Measurements from ENCODE around the gene SAMD1.

The SAMD1 gene

DNA sequence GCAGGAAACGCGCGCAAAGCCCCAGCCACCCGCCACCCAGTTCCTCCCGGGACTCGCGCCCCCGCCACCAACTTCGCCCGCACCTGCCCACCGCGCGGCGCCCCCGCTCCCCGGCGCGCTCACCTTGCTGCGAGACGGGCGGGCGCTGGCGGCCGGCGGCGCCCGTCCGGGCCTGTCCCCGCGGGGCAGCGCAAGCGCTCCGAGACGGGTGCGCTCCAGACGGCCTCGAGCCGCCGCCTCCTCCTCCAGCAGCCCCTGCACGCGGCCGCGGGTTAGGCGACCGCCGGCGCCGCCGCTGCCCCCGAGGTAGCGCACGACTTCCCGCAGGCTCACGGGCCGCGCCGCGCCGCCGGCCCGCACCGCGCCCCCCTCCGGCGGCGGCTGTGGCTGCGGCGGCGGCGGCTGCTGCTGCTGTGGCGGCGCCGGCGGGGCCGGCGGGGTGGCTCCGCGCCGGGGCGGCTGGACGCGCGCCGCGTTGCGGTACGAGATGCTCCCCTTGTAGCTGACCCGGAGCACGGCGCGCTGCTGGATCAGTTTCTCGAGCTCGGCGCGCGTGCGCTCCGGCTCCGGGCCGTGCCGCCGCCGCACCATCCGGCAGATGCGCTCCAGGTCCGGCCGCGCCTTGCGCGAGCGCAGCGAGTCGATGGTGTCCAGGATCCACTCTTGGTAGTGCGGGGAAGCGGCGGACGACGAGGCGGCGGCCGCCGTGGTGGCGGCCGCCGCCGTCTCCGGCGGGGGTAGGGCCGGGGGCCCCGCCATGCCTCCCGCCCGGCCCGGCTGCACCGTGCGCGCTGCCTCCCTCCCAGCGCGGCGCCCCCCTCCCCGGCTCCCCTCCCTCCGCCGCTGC lies 666 bp downstream of the SAMD1 start:
- peak; percentile 40 for DNase-seq (ENCODE audit: low read depth, low spot score)

DNA sequence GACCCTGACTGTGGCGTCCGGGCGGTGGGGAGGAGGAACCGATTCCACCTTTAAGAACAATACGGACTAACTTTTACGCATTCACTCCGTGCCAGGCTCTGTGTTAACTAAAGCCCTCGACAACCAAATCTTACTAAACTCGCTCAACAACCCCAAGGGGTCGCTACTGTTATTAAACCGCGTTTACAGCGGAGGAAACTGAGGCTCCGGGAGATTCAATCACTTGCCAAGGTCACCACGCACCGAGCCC lies 1.2 kb downstream of the SAMD1 start:
- DNase-seq (ENCODE audit: low read depth, low spot score): no peak

DNA sequence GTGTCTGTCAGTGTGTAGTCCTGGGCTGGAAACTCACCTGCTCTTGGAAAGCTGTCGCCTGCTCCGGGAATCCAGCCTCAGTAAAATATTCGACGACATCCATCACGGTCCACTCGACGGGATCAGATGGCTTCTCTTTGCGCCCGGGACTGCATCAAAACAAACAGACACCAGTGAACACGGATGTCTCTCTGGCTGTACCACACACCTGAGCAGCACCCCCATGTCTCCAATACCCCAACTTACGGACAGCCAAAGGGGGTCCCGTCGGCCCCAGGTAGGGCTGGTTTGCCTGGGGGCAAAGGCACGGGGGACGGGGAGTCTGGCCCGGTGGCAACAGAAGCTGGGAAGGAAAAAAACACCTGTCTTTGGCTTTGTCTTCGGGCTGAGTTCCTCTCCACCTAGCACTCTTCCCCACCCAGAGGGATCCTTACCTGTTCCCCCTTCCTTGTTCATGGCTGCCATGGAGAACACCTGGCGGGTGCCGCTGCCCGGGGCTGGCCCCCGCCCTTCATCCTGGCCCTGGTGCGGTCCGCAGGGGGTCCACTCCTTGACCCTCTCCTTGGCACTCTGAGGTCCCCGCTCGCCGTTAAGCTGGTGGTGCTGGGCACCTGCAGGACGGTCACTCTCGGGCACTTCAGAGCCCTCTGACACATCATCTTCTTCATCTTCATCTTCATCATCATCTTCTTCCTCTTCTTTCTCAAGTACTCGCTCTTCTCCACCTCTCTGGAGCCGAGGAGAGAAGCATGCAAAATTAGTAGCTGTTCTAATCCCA lies 1.7 kb downstream of the SAMD1 start:
- DNase-seq (ENCODE audit: low read depth, low spot score): no peak

DNA sequence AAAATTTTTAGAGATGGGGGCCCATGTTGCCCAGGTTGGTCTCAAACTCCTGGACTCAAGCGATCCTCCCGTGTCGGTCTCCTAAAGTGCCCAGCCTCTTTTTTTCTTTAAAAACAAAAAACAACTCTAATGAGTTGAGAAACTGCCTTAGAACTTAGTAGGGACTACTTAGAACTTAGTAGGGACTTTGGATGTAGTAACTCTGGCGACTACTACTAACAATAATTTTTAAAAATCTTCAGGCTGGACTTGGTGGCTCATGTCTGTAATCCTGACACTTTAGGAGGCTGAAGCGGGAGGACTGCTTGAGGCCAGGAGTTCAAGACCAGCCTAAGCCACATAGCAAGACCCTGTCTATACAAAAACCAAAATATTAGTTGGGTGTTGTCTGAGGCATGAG lies 4.5 kb downstream of the SAMD1 start:
- DNase-seq (ENCODE audit: low read depth, low spot score): no peak

DNA sequence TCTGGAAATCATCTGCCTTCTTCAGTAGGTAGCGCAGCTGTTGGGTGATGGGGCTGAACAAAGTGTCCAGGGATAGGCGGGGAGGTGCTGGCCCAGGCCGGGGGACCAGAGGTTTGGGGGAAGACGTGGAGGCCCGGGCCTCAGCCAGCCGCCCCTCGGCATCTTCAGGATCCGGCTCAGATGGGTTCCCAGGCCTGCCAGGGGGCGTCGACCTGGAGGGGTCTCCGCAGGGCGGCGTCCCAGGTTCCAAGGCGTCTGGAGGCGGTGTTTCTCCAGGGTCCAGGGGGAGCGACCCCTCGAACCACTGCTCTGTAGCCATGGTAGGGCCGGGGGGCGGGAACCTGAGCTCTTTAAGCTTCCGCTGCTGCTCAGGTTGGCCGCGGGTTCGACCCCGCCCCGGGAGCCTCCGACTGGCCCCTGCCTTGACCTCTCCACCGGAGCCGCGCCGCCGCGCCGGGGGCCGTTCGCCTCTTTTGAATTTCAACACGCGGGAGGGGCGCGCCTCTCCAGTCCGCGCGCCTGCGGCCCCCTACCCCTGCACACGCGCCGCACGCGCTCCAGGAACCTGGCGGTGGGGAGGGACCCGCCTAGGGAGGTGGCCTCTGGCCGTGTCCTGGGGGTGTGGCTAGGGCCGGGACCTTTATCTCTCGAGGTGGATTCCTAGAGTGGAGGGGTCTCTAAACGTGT lies 5.1 kb downstream of the SAMD1 start, which contains the start of gene C19orf67:
Gene C19orf67, minus strand, starts transcription at position 475 of the 687 bp plus-strand sequence. Its CDS starts 156 bp downstream, at position 319.
- peak; percentile 40 for DNase-seq (ENCODE audit: low read depth, low spot score)

DNA sequence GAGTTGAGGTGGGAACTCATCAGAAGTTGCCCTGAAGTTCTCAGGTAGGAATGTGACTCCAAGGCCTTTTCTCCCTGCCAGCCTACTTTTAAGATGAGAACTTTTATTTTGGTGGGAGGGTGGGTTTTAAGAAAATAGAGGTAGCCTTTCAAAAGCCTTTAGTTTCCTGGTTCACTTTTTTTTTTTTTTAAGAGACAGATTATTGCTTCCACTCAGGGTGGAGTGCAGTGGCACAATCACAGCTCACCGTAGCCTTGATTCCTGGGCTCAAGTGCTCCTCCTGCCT lies 7.9 kb downstream of the SAMD1 start:
- no peak for DNase-seq (ENCODE audit: low read depth, low spot score)

DNA sequence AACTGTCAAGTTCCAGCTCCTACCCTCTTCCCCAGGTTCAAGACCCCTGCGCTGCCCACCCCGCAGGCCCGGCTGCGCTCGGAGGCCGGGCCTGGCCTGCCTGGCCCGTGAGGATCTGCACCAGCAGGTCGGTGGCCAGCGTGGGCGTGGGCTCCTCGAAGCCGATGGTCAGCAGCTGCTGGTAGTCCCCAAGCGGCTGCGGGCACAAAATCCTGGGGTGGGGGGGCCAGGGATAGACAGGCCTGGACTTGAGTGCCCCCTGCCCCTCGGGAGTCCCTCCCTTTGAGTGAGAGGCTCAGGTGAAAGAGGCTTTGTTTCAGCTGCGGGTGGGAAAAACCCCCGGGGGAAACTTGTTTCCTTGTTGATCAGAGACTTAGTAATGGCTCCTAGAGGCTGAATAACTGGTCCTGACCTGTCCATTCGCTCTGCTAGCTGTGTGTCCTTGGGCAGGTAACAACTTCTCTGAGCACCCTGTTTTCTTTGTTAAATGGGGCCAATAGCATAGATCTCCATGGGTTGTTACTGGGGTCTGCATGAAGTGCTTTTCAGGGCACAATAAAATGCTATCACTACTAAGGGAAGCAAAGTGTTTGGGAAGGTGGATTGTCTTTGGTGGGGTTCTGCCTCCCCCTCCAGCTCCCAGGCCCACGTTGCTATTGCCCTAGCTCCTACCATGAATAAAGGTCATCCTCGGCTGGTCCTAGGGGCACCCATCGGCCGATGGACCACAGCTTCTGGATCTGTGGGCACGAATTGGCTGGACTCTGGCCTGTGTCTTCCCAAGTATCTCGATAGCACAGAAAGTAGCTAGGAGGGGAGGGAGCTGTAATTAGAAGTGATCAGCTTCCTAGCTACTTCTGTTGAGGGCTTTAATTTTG lies 8.5 kb downstream of the SAMD1 start:
- no peak for DNase-seq (ENCODE audit: low read depth, low spot score)

DNA sequence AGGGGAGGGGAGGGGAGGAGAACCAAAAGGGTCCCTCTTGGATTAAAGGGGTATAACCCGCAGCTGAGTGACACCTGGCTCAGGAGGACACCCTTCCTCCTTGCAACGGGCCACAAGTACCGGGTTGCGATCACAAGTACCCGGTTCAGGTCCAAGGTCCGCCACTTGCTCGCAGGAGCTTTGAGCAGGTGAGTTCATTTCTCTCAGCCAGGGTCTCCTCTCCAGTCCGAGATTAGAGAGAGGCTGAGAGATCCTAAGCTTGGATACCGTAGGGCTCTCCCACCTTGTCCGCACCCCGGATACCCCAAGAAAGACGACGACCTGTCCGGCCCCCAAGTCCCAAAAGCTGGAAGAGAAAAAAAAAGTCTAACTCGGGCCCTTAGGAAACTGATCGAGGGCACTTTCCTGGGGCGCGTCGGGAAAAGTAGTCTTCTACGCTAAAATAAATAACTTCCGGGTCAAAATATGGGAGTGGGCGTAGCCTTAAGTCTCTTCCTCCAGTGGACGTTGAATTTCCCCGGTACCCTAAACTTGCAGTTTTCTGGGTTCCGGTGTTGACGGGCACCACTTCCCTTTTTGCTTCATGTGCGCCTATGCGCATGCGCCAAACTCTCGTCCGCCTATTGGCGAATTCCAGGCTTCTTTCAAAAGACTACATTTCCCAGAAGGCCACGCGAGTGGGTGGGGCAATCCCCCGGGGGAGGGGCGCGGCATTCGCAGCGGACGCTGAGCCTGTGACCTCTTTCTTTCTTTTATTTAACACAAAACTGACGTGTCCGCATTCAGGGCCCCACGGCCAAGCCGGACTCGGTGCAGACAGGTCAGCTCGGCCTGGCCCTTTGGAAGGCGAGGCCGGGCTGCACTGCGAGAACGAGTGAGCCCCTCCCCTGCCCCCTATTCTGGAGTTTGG lies 9.4 kb downstream of the SAMD1 start:
- DNase-seq (ENCODE audit: low read depth, low spot score): peak; percentile 99

DNA sequence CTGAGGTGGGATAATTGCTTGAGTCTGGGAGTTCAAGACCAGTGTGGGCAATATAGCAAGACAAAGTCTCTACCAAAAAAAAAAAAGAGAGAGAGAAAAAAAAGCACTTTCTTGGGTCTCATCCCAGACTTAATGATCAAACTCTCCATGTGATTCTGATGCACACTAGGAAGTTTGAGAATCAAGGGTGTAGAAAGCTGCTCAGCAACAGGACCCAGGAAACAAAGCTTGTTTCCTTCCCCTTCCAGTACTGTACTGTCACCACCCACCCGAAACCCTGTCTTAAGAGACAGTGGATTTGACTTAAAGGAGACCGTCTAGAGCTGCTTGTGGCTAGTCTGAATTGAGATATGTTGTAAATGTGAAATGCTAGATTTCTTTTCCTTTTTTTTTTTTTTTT lies 12.1 kb downstream of the SAMD1 start:
- no peak for DNase-seq (ENCODE audit: low read depth, low spot score)

DNA sequence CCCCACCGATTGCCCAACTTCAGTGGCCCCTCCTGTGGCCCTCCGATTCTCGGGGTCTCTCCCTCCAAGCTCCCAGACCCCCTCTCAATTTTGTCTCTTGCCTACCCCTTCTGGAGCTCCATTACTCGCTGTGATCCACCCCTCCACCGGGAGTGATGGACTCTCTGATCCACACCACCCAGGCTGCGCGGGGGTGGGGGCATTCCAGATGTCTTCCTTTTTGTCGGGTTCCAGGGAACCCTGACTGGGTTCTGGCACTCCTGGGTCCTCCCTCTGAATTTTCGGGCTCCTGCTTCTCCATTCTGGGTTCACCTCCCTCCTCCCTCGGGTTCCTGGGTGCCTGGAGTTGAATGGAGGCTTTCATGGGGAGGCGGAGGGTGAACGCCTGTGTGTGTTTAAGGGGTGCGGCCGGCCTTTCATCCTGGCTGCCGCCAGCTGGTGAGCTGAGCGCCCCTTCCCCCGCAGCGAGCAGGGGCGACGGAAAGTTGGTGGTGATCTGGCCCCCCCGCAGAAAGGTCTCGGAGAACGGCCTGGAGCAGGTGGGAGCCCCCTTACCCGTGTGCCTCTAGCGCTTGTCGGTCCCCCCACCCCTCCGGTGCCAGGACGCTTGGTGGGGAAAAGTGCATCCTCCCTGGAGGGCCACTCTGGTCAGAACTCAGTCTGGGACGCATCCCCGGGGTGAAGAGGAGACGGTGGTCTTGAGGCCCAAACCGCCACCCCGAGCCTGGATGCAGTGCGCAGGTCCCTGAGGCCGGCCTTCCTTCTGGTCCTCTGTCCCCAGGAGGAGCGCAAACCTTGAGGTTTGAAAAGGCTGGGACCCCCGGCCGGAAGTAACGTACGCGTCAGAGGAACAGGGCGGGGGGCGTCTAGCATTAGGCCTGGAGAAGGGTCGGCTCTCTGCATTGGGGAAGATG lies 16.4 kb downstream of the SAMD1 start:
- no peak for DNase-seq (ENCODE audit: low read depth, low spot score)

DNA sequence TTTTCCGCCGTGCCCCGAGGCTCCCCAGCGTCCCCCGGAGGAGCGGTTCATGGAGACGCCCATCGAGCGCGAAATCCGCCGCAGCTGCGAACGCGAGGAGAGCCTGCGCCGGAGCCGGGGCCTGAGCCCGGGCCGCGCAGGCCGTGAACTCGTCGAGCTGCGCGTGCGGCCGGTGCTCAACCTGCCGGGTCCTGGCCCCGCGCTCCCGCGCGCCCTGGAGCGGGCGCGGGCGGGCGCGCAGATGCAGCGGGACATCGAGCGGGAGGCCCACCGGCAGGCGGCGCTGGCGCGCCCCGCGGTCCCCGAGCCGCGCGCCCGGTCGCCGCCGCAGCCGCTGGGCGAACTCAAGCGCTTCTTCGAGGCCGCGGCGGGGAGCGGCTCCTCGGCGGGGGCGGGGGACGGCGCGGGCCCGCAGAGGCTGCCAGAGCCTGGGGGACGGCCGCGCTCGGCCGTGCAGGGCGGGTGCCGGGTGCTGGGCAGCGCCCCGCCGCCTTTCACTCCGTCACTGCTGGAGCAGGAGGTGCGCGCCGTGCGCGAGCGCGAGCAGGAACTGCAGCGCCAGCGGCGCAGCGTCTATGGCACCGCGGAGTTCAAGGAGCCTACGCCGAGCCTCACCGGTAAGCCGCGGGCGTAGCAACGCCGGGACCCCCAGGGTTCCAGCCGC lies 17.2 kb downstream of the SAMD1 start:
- DNase-seq (ENCODE audit: low read depth, low spot score): peak; percentile 57

DNA sequence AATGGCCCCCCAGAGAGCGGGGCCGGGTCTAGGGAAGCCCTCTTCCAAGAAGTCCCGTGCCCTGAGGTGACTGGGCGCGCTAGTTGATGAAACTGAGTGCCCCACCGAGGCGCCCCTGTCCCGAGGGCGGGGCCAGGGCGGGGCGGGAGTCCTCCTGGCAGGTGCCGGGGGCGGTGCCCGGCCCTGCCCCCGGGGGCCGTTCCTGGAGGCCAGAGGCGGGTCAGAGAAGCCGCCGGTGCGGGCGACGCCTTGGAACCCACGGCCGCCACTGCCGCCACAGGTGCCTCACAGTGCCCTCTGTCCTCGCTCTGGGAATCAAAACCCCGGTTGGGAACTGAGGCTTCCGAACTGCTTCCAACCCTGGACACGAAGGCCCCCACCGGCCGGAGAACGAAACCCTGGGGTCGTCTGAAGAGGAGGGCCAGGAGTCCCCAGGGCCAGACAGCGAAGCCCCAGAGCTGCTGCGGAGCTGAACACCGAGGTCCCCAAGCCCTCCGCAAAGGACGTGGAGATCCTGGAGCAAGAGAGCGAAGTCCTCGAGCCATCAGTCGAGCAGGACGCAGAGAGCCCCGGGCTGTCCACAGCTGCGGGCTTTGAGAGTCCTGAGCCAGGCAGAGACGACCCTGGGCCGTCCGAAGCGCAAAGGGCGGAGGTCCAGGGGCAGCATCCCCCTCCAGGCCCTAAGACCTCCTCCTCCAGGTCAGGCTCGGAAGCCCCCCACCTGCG lies 17.9 kb downstream of the SAMD1 start, which contains the start of gene MISP3:
Gene MISP3, plus strand, starts transcription at position 252 of the 726 bp plus-strand sequence. CDS start 524 bp downstream, outside the sequence.
- peak; percentile 42 for DNase-seq (ENCODE audit: low read depth, low spot score)

DNA sequence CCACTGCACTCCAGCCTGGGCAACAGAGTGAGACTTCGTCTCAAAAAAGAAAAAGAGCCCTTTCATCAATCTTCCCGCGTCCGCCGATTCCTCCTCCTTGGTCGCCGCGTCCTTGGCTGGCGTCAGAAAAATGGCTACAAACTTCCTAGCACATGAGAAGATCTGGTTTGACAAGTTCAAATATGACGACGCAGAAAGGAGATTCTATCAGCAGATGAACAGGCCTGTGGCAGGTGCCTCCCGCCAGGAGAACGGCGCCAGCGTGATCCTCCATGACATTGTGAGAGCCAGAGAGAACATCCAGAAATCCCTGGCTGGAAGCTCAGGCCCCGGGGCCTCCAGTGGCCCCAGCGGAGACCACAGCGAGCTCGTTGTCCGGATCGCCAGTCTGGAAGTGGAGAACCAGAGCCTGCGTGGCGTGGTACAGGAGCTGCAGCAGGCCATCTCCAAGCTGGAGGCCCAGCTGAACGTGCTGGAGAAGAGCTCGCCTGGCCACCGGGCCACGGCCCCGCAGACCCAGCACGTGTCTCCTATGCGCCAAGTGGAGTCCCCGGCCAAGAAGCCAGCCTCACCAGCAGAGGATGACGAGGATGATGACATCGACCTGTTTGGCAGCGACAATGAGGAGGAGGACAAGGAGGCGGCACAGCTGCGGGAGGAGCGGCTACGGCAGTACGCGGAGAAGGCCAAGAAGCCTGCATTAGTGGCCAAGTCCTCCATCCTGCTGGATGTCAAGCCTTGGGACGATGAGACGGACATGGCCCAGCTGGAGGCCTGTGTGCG lies 20.1 kb downstream of the SAMD1 start:
- no peak for DNase-seq (ENCODE audit: low read depth, low spot score)

DNA sequence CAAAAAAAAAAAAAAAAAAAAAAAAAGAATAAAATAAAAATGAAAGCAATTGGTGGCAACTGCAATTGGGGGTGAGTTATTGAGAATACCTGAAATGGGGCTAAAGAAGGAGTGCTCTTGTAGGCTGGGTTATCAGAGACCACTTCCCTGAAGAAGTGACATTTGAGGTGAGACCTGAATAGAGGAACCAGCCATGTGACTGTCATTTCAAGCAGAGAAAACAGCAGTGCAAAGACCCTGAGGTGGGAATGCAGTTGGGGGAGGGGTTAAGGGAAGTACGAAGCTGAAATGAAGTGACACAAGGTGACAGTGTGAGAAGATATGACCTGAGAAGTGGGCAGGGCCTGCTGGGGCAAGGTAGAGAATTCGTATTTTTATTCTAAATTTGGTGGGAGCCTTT lies 24.4 kb downstream of the SAMD1 start:
- no peak for DNase-seq (ENCODE audit: low read depth, low spot score)

DNA sequence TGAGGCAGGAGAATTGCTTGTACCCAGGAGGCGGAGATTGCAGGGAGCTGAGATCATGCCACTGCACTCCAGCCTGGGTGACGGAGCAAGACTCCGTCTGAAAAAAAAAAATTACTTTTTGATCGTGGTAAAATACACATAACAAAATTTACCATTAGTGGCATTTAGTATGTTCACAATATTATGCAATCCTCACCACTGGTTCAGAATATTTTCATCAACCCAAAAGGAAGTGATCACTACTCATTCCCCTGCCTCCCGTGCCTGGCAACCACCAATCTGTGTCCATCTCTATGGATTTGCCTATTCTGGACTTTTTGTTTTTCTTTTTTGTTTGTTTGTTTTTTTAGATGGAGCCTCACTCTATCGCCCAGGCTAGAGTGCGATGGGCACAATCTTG lies 27.4 kb downstream of the SAMD1 start:
- no peak for DNase-seq (ENCODE audit: low read depth, low spot score)

DNA sequence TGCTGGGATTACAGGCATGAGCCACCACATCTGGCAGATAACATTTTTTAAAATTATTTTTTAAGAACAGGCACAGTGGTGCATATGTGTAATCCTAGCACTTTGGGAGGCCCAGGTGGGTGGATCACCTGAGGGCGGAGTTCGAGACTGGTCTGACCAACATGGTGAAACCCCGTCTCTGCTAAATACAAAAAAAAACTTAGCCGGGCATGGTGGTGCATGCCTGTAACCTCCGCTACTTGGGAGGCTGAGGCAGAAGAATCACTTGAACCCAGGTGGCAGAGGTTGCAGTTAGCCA lies 28.0 kb downstream of the SAMD1 start:
- no peak for DNase-seq (ENCODE audit: low read depth, low spot score)

DNA sequence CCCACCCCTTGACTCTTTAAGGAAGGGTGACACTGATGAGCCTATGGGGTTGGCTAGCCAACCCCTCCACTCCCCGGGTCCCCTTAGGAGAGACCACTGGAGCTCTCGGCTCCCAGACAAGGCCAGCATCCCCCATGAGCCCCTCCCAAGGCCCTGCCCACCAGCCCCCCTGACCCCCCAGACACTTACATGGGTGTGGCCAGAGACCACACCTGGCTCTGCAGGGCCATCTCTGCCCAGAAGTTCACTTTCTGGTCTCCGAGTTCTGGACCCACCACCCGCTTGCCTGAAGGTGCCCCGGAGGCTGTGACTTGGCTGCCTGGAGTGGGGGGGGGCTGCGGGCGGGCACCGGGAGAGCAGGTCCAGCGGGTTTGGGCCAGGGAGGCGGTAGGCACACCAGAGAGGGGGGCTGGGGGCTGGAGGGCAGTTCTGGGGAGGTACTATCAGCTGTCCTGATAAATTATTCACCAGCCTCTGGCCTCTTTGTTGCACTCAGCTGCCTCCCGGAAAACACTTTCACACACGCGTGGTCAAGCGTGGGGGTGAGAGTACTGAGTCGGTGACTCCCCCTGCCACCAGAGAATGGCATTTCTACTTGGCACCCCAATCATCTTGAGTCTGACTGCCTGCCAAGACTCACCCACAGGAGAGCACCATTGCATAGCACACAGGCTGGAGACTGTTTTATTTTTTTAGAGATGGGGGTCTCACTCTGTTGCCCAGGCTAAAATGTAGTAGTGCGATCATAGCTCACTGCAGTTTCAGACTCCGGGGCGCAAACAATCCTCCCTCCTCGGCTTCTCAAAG lies 28.6 kb downstream of the SAMD1 start, which contains the start of gene PALM3:
Gene PALM3, minus strand, starts transcription at position 326 of the 807 bp plus-strand sequence. Its CDS starts 96 bp downstream, at position 230.
- DNase-seq (ENCODE audit: low read depth, low spot score): no peak
